ENCODE data around the gene SIL1.

Gene SIL1

GRCh38 chr5:138974227-138975063 is 223.7 kb downstream of the SIL1 start:
- no peak for DNase-seq

- peak; percentile 29 for DNase-seq
Measured at GRCh38 chr5:138972836-138973235, 225.3 kb downstream of the SIL1 start.

GRCh38 chr5:138972230-138972629 is 225.9 kb downstream of the SIL1 start:
- DNase-seq, result no peak

GRCh38 chr5:138969323-138970002 is 228.7 kb downstream of the SIL1 start:
- DNase-seq, result peak; percentile 15

- DNase-seq, result no peak
Measured at GRCh38 chr5:138968601-138969000, 229.6 kb downstream of the SIL1 start.

GRCh38 chr5:138967791-138968448 is 230.2 kb downstream of the SIL1 start:
- DNase-seq, result peak; percentile 13

- DNase-seq, result no peak
Measured at GRCh38 chr5:138966236-138966985, 231.8 kb downstream of the SIL1 start.

GRCh38 chr5:138965626-138966025 is 232.5 kb downstream of the SIL1 start:
- no peak for DNase-seq

- no peak for DNase-seq
Measured at GRCh38 chr5:138964647-138965201, 233.4 kb downstream of the SIL1 start.

- DNase-seq, result no peak
Measured at GRCh38 chr5:138963763-138964371, 234.3 kb downstream of the SIL1 start.

GRCh38 chr5:138962614-138963370 is 235.4 kb downstream of the SIL1 start:
- DNase-seq, result no peak

GRCh38 chr5:138961729-138962128 is 236.4 kb downstream of the SIL1 start:
- no peak for DNase-seq

GRCh38 chr5:138961221-138961620 is 236.9 kb downstream of the SIL1 start:
- no peak for DNase-seq

GRCh38 chr5:138960145-138960692 is 237.9 kb downstream of the SIL1 start:
- DNase-seq, result peak; percentile 85

- no peak for DNase-seq
Measured at GRCh38 chr5:138956801-138957200, 241.4 kb downstream of the SIL1 start.

GRCh38 chr5:138955671-138956295 is 242.4 kb downstream of the SIL1 start:
- no peak for DNase-seq

GRCh38 chr5:138955013-138955660 is 243.0 kb downstream of the SIL1 start:
- DNase-seq, result peak; percentile 98

- no peak for DNase-seq
Measured at GRCh38 chr5:138954257-138955012, 243.7 kb downstream of the SIL1 start.

All from NCI-H748 treated with DMSO at 0.1 percent for 48 hours (cell line).